CD14-positive monocyte (primary cell): Measurements from ENCODE around the gene SEZ6L2. TPM values are rescaled to one million over a fixed set of nuclear protein-coding genes. Genes with fewer than 3 reads are reported as not detected.

Source experiments
- DNase-seq, 3 donors: peaks; one replicate each; pipeline ENCODE4 v3.0.0-alpha.2; 2011 to 2022
- H2AFZ ChIP-seq: 2 replicates; pipeline ENCODE4 v1.6.0; 2012; ENCODE audit warnings: mild to moderate bottlenecking, low read depth, low read length, inconsistent platforms; ENCODE audit not compliant: insufficient read depth, poor library complexity, severe bottlenecking
- H3K27ac ChIP-seq, 2 donors: 1 replicate in 1 of 2; 2 replicates in 1 of 2; pipeline ENCODE4 v1.5.1; 2012 to 2013; ENCODE audit warnings: low read length in 2 of 2, control low read depth in 1 of 2, inconsistent platforms in 1 of 2, low read depth in 1 of 2, mild to moderate bottlenecking in 1 of 2
- H3K27me3 ChIP-seq, 2 donors: one replicate each; pipeline versions ENCODE4 v1.6.0 to v1.6.1; 2011 to 2013; ENCODE audit warnings: low read length in 2 of 2; ENCODE audit not compliant: control insufficient read depth in 2 of 2, insufficient read depth in 2 of 2
- H3K36me3 ChIP-seq, 2 donors: replicated peaks in 1 of 2; 1 replicate in 1 of 2; 2 replicates in 1 of 2; pipeline versions ENCODE4 v1.5.1 to v1.6.1; 2012 to 2013; ENCODE audit warnings: low read length in 2 of 2, control low read depth in 1 of 2, inconsistent platforms in 1 of 2, mild to moderate bottlenecking in 1 of 2; ENCODE audit not compliant: insufficient read depth in 2 of 2, control insufficient read depth in 1 of 2
- H3K4me1 ChIP-seq, 2 donors: 1 replicate in 1 of 2; 2 replicates in 1 of 2; pipeline versions ENCODE4 v1.5.1 to v1.6.1; 2012 to 2013; ENCODE audit warnings: low read length in 2 of 2, control low read depth in 1 of 2, inconsistent platforms in 1 of 2, mild to moderate bottlenecking in 1 of 2, moderate library complexity in 1 of 2; ENCODE audit not compliant: insufficient read depth in 2 of 2, control insufficient read depth in 1 of 2
- H3K4me2 ChIP-seq: replicated peaks from 2 replicates; pipeline ENCODE3; 2012; ENCODE audit warnings: low read length, moderate library complexity, mild to moderate bottlenecking; ENCODE audit not compliant: poor library complexity, severe bottlenecking; ENCODE audit errors: extremely low read depth
- H3K4me3 ChIP-seq, 3 experiments: fragments of 200-600 bp in 1 of 3; sonication (generic) in 1 of 3; replicated peaks in 1 of 3; 1 replicate in 2 of 3; 2 replicates in 1 of 3; pipeline ENCODE4 v1.5.1; 2011 to 2013; ENCODE audit warnings: low read length in 3 of 3, mild to moderate bottlenecking in 3 of 3, control low read depth in 2 of 3, low read depth in 2 of 3, inconsistent platforms in 1 of 3, moderate library complexity in 1 of 3
- H3K79me2 ChIP-seq: 2 replicates; pipeline ENCODE4 v1.6.0; 2012; ENCODE audit warnings: mild to moderate bottlenecking, control low read depth, inconsistent platforms, low read length, moderate library complexity; ENCODE audit not compliant: insufficient read depth
- H3K9ac ChIP-seq: 2 replicates; pipeline ENCODE4 v1.6.0; 2017; ENCODE audit warnings: low read length, mild to moderate bottlenecking; ENCODE audit not compliant: insufficient read depth, poor library complexity, severe bottlenecking
- H3K9me3 ChIP-seq, 2 donors: replicated peaks in 1 of 2; 1 replicate in 1 of 2; 2 replicates in 1 of 2; pipeline versions ENCODE4 v1.5.1 to v1.6.1; 2012 to 2013; ENCODE audit warnings: low read length in 2 of 2, control low read depth in 1 of 2; ENCODE audit not compliant: control insufficient read depth in 1 of 2, insufficient read depth in 1 of 2
- H4K20me1 ChIP-seq: 2 replicates; pipeline ENCODE4 v1.6.0; 2012; ENCODE audit warnings: mild to moderate bottlenecking, low read length, control low read depth, moderate library complexity; ENCODE audit not compliant: insufficient read depth
- H3K27ac Mint-ChIP-seq, 7 donors: one replicate each; pipeline ENCODE4 v1.8.0; 2020; ENCODE audit warnings: mild to moderate bottlenecking in 7 of 7, mixed read lengths in 7 of 7, moderate library complexity in 6 of 7, inconsistent platforms in 2 of 7
- H3K27me3 Mint-ChIP-seq, 3 donors: one replicate each; pipeline ENCODE4 v1.8.0; 2021 to 2022; ENCODE audit warnings: low read depth in 3 of 3, mild to moderate bottlenecking in 3 of 3, mixed read lengths in 3 of 3, moderate library complexity in 3 of 3, inconsistent platforms in 1 of 3
- H3K36me3 Mint-ChIP-seq, 2 donors: one replicate each; pipeline ENCODE4 v1.8.0; 2020; ENCODE audit warnings: mixed read lengths in 2 of 2, inconsistent platforms in 1 of 2, mild to moderate bottlenecking in 1 of 2
- H3K4me1 Mint-ChIP-seq: one replicate; pipeline ENCODE4 v1.8.0; 2020; ENCODE audit warnings: mild to moderate bottlenecking, mixed read lengths
- H3K4me3 Mint-ChIP-seq, 2 donors: one replicate each; pipeline ENCODE4 v1.8.0; 2020; ENCODE audit warnings: mild to moderate bottlenecking in 2 of 2, mixed read lengths in 2 of 2, moderate library complexity in 1 of 2
- H3K9me3 Mint-ChIP-seq, 7 donors: one replicate each; pipeline ENCODE4 v1.8.0; 2020 to 2022; ENCODE audit warnings: mixed read lengths in 7 of 7, mild to moderate bottlenecking in 6 of 7, moderate library complexity in 6 of 7, inconsistent platforms in 2 of 7
- WGBS: methylation state at CpG from one replicate; pipeline ENCODE4 v1.1.5; 2013; ENCODE audit warnings: missing lambda C conversion rate; ENCODE audit not compliant: insufficient coverage; 5-methylcytosine and 5-hydroxymethylcytosine counted together
- intact Hi-C, 2 donors: fragments of 100-400 bp; cut with micrococcal nuclease; formaldehyde crosslinking; loops; one replicate each; pipeline versions ENCODE4 v1.15.0 to v1.15.1; 2023
- polyA plus RNA-seq, 3 donors: library from polyadenylated mRNA; depleted of rRNA in 1 of 3; unstranded in 2 of 3; stranded (reverse) in 1 of 3; fragments of 300-500 nt in 2 of 3; fragments of >200 nt in 1 of 3; fragmentation: Illumina TruSeq in 2 of 3; gene quantifications; 1 replicate in 2 of 3; 2 replicates in 1 of 3; pipeline ENCODE4 v1.2.3, GENCODE V29; 2012 to 2021
- TF ChIP-seq, protein P1 (sequence below): fragments of 200-600 bp; IDR thresholded peaks from one replicate; pipeline ENCODE4 v1.8.0; 2022; ENCODE audit warnings: antibody characterized with exemption, mild to moderate bottlenecking

The SEZ6L2 gene
- polyA plus RNA-seq, 3 donors: not detected

DNA sequence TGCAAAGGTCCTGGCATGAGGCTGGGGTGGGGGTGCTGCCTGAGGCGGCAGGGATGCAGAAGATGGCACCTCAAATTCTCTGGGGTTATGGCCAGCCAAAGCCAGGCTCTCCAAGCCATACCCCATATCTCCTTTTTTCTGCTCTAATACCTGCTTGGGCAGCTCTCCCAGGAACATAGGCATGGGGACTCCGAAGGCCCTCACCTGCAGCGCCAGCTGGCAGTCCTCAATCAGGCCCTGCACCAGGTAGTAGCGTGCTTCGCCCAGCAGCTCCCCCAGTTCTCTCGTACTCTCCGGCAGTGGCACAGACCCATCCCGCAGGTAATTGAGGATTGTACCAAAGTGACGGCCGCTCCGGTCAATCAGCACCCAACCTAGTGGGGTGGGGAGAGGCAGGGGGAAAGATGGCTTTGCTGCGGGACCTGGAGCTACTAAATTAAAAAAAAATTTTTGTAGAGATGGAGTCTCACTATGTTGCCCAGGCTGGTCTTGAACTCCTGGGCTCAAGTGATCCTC lies 23.7 kb upstream of the SEZ6L2 start:
- intact Hi-C loops: loop anchor here in 1 of 2 donors (10.0 kb wide), 1 partner anchor 58 kb away; the partner anchor contains the start of gene CDIPT

DNA sequence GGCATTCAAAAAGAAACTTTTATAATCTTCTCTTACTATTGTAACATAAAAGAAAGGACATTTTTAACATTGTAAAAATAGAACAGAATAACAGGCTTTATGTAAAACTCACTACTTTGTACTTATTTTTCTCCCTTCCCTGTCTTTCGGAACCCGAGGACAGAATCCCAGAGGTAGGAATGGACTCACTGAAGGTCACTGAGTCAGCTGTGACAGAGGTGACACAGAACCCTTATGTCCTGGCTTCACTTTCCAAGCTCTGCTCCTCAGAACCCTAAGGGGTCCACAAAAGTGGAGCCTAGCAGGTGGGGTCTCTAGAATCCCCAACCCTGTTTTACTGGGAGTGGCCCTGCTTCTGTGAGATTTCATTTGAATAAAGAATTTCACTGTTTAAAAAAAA lies 23.0 kb upstream of the SEZ6L2 start:
- Mint-ChIP-seq H3K27ac (no peak overlapping the region), H3K36me3 (peaks cover 47 to 58% of the 10 kb centered on the region in 2 donors), H3K4me1 (peaks cover 26% of the 10 kb centered on the region), H3K9me3 (no peaks in the 10 kb centered on the region), H3K4me3 (no peak overlapping the region), H3K27me3 (peaks cover 0 to 3% (median 0%) of the 10 kb centered on the region in 3 donors)
- no peak overlapping the region for H2AFZ ChIP-seq
- H3K79me2 ChIP-seq: peaks cover 36% of the 10 kb centered on the region
- TF ChIP-seq, protein P1, sequence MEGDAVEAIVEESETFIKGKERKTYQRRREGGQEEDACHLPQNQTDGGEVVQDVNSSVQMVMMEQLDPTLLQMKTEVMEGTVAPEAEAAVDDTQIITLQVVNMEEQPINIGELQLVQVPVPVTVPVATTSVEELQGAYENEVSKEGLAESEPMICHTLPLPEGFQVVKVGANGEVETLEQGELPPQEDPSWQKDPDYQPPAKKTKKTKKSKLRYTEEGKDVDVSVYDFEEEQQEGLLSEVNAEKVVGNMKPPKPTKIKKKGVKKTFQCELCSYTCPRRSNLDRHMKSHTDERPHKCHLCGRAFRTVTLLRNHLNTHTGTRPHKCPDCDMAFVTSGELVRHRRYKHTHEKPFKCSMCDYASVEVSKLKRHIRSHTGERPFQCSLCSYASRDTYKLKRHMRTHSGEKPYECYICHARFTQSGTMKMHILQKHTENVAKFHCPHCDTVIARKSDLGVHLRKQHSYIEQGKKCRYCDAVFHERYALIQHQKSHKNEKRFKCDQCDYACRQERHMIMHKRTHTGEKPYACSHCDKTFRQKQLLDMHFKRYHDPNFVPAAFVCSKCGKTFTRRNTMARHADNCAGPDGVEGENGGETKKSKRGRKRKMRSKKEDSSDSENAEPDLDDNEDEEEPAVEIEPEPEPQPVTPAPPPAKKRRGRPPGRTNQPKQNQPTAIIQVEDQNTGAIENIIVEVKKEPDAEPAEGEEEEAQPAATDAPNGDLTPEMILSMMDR: no peak
- intact Hi-C loops: loop anchor here in 1 of 2 donors (10.0 kb wide), 1 partner anchor 58 kb away; the partner anchor contains the start of gene CDIPT
- no peaks in the 10 kb centered on the region for H3K9me3 ChIP-seq
- no peak overlapping the region for H3K27ac ChIP-seq
- peaks cover 42% of the 10 kb centered on the region for H4K20me1 ChIP-seq
- peaks cover 16 to 23% of the 10 kb centered on the region in 2 donors for H3K4me1 ChIP-seq
- no peak overlapping the region for H3K9ac ChIP-seq
- DNase-seq: no peak
- no peaks in the 10 kb centered on the region for H3K27me3 ChIP-seq
- WGBS: 100% methylated on average over 2 of the region's 2 CpGs
- no peak overlapping the region for H3K4me2 ChIP-seq
- H3K4me3 ChIP-seq: no peak overlapping the region
- H3K36me3 ChIP-seq: peaks cover 49 to 56% of the 10 kb centered on the region in 2 donors

More for the DNA sequence above, 23.7 kb upstream of the SEZ6L2 start:
- Histone ChIP-seq H3K9me3 (no peaks in the 10 kb centered on the region), H3K4me1 (peaks cover 16 to 23% of the 10 kb centered on the region in 2 donors), H3K4me2 (no peak overlapping the region), H3K79me2 (peaks cover 36% of the 10 kb centered on the region), H4K20me1 (peaks cover 42% of the 10 kb centered on the region), H3K27ac (no peak overlapping the region), H3K36me3 (peaks cover 46 to 49% of the 10 kb centered on the region in 2 donors), H3K27me3 (no peaks in the 10 kb centered on the region), H3K4me3 (no peak overlapping the region), H3K9ac (no peak overlapping the region), H2AFZ (no peak overlapping the region)
- H3K27me3 Mint-ChIP-seq: peaks cover 0 to 3% (median 0%) of the 10 kb centered on the region in 3 donors
- no peak overlapping the region for H3K27ac Mint-ChIP-seq
- H3K9me3 Mint-ChIP-seq: no peaks in the 10 kb centered on the region
- peaks cover 29% of the 10 kb centered on the region for H3K4me1 Mint-ChIP-seq
- TF ChIP-seq, protein P1: no peak
- no peak overlapping the region for H3K4me3 Mint-ChIP-seq
- peaks cover 42 to 51% of the 10 kb centered on the region in 2 donors for H3K36me3 Mint-ChIP-seq
- 100% methylated on average over 5 of the region's 12 CpGs for WGBS
- no peak for DNase-seq
